GM12878 (cell line): Measurements from ENCODE around the gene NAA30.

Experiments
- ATF2 ChIP-seq: IDR thresholded peaks from 2 replicates; pipeline ENCODE4 v1.6.1; 2012; ENCODE audit warnings: low read length, inconsistent platforms
- ELK1 ChIP-seq: IDR thresholded peaks from 2 replicates; pipeline ENCODE4 v1.6.1; 2012; ENCODE audit warnings: low read depth, low read length, improper control_type of control experiment
- EZH2 ChIP-seq: IDR thresholded peaks from 2 replicates; pipeline ENCODE4 v1.6.1; 2012; ENCODE audit warnings: low read depth, mild to moderate bottlenecking, control low read depth, inconsistent platforms, low read length, borderline replicate concordance; ENCODE audit not compliant: control insufficient read depth
- KDM1A ChIP-seq: fragments of 200-600 bp; sonication (generic); IDR thresholded peaks from 2 replicates; pipeline ENCODE4 v1.6.1; 2016; ENCODE audit warnings: borderline replicate concordance
- MXI1 ChIP-seq: fragments of 150-350 bp; IDR thresholded peaks from 2 replicates; pipeline ENCODE4 v1.6.1; 2011; ENCODE audit warnings: low read depth, mild to moderate bottlenecking, inconsistent platforms, low read length, improper control_type of control experiment
- NR2C1 ChIP-seq: fragments of 450-650 bp; IDR thresholded peaks from 2 replicates; pipeline ENCODE4 v1.6.1; 2017; ENCODE audit warnings: antibody characterized with exemption, mild to moderate bottlenecking, moderate library complexity
- POLR2A ChIP-seq: IDR thresholded peaks from 2 replicates; pipeline ENCODE4 v1.6.1; 2011; ENCODE audit warnings: low read depth, mild to moderate bottlenecking, low read length
- POLR2AphosphoS5 ChIP-seq: IDR thresholded peaks from 2 replicates; pipeline ENCODE4 v1.6.1; 2011; ENCODE audit warnings: mild to moderate bottlenecking, low read length, inconsistent platforms
- RAD51 ChIP-seq: fragments of 450-650 bp; IDR thresholded peaks from 2 replicates; pipeline ENCODE4 v1.6.1; 2016; ENCODE audit warnings: moderate library complexity, mild to moderate bottlenecking, inconsistent platforms
- REST ChIP-seq: IDR thresholded peaks from 2 replicates; pipeline ENCODE4 v1.6.1; 2012; ENCODE audit warnings: mild to moderate bottlenecking, low read depth, low read length
- SIX5 ChIP-seq: IDR thresholded peaks from 2 replicates; pipeline ENCODE4 v1.6.1; 2011; ENCODE audit warnings: mild to moderate bottlenecking, low read depth, low read length, moderate library complexity; ENCODE audit not compliant: severe bottlenecking
- TF ChIP-seq, protein P1 (sequence below): IDR thresholded peaks from 2 replicates; pipeline ENCODE4 v1.6.1; 2011; ENCODE audit warnings: borderline replicate concordance, low read depth, mild to moderate bottlenecking, moderate library complexity, mixed read lengths, low read length; ENCODE audit not compliant: insufficient read depth; ENCODE audit errors: extremely low read length

- TF ChIP-seq ELK1 (no peak), MXI1 (no peak), POLR2AphosphoS5 (no peak), EZH2 (no peak), NR2C1 (no peak), REST (no peak), KDM1A (no peak), POLR2A (no peak), ATF2 (no peak), SIX5 (no peak), RAD51 (no peak)
- TF ChIP-seq, protein P1, sequence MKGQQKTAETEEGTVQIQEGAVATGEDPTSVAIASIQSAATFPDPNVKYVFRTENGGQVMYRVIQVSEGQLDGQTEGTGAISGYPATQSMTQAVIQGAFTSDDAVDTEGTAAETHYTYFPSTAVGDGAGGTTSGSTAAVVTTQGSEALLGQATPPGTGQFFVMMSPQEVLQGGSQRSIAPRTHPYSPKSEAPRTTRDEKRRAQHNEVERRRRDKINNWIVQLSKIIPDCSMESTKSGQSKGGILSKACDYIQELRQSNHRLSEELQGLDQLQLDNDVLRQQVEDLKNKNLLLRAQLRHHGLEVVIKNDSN: no peak
Observed at GRCh38 chr14:57378661-57379060, 11.7 kb upstream of the NAA30 start.
